Measurements from ENCODE around the gene CPA5.

Gene CPA5

GRCh38 chr7:130379921-130380860 is 35.6 kb downstream of the CPA5 start, which contains the start of gene CPA1:
TSS of gene CPA1 (plus strand) at chr7:130380494. CDS start at chr7:130380521, 27 bp downstream.
- DNase-seq, result no peak

GRCh38 chr7:130380861-130381455 is 36.3 kb downstream of the CPA5 start:
- no peak for DNase-seq

DNA sequence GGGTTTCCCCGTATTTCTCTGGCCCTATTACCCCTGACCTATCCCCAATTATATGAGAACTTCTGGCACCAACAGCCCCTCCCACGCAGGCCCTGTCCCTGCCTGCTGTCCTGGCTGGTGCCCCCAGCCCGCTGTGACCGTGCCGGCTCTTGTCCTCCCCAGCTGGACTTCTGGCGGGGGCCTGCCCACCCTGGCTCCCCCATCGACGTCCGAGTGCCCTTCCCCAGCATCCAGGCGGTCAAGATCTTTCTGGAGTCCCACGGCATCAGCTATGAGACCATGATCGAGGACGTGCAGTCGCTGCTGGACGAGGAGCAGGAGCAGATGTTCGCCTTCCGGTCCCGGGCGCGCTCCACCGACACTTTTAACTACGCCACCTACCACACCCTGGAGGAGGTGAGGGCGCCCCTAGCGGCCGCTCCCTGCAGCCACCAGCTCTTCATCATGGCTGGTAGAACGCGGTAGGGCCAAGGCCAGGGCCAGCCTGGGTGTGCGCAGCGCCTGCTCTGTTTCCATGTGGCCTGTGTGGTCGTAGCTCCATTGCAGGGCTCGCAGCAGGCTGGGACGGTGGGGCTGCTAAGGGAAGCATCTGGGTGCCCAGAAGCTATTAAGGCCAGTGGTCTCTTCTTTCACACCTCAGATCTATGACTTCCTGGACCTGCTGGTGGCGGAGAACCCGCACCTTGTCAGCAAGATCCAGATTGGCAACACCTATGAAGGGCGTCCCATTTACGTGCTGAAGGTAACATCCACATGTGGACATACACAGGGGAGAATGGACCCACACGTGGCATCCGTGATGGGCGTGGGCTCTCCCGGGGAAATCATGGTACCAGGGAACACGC is 37.1 kb downstream of the CPA5 start:
- DNase-seq, result no peak

DNA sequence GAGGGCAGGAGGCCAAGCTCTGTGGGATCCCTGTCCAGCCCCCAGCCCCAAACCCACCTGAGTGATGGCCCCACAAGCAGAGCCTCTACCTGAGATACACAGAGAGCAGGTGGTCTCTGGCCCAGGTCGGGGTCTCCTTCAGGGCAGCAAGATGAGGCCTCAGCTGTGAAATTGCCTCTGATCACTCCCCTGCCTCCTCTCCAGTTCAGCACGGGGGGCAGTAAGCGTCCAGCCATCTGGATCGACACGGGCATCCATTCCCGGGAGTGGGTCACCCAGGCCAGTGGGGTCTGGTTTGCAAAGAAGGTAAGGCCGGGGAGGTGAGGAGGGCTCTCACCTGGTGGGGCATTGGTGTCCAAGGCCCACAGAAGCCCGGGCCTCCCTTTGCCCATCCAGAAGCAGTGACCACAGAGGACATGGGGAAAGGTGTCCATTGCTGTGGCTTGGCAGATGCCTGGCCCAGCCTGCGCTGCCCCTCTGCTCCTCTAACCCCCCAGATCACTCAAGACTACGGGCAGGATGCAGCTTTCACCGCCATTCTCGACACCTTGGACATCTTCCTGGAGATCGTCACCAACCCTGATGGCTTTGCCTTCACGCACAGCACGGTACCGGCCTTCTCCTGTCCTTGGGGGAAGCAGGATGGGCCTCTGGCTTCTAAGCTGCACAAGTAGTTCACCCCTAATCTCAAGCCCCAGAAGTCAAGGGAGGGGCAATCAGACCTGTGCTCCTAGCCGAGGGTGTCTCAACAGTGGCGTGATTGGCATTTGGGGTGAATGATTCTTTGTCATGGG is 38.8 kb downstream of the CPA5 start:
- DNase-seq, result no peak

DNA sequence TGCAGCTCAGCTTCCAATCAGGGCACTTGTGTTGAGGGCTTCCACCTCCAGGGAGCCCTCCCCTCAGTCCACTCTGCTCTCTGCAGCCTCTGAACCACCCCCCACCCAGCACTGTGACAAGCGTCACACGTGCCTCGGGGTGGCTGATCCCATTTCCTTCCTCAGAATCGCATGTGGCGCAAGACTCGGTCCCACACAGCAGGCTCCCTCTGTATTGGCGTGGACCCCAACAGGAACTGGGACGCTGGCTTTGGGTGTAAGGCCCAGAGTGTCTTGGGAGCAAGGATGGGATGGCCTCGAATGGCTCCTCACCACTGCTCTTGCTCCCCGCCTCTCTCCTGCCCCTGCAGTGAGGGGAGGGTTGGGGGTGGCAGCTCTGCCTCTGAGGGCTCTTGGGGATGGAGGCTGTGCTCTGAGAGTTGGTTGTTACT is 39.8 kb downstream of the CPA5 start:
- no peak for DNase-seq

DNA sequence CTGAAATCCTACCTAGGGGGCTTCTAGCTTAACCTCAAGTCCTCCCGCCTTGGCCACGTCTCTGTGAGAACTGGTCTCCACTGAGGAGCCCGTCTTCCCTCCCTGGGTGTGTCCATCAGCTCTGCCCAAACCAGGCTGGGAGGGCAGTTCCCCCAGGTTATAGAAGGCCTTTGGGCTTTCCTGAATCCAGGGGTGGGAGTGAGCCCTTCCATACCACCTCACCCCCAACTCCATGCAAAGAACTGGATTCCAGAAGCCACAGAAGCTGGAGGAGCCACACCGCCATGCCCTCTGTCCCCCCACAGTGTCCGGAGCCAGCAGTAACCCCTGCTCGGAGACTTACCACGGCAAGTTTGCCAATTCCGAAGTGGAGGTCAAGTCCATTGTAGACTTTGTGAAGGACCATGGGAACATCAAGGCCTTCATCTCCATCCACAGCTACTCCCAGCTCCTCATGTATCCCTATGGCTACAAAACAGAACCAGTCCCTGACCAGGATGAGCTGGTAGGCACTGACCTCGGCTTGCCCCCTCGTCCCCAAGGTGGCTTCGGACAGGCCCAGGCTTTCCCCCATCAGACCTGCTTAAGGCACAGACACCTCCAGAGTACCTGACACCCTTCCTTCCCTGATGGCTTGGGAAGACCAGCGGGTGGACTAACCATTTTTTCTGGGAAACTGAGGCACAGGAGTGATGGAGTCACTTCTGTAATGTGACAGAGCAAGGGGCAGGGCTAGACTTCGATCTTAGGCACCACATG is 40.4 kb downstream of the CPA5 start:
- no peak for DNase-seq

DNA sequence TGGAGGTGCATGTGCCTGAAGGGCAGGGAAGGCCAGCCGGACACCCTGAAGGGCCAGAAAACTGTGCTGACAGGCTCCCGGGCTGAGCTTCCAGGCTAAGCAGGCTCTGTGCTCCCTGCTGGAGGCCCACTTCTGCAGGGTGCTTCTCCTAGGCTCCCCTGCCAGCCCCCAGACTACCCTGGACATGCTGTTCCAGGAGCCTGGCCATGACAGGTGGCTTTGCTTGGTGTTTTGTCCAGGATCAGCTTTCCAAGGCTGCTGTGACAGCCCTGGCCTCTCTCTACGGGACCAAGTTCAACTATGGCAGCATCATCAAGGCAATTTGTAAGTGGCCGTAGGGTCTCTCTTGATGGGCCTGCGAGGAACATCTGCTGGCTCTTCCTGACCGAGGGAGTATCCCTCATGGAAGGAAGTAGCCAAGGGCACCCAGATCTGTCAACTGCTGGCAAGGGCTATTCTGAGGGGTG is 41.0 kb downstream of the CPA5 start:
- DNase-seq, result no peak

DNA sequence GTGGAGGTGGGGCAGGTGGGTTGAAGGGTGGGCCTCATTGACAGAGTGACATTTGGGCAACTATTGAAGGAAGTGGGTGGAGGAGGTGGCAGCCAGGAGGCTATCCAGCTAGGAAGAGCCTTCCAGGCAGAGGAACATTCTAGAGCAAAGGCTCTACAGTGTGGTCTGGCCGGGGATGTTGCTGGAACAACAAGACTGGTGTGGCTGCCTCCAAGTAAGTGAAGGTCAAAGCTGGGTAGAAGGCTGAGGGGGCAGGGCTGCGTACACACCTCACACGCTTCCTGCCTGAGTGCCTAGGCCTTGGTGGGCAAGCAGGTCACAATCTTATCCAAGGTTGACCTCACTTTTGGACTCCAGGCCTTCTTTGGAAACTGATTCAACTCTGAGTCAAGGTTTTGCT is 42.3 kb downstream of the CPA5 start:
- no peak for DNase-seq

GRCh38 chr7:130387306-130387627 is 42.7 kb downstream of the CPA5 start:
- DNase-seq, result no peak

DNA sequence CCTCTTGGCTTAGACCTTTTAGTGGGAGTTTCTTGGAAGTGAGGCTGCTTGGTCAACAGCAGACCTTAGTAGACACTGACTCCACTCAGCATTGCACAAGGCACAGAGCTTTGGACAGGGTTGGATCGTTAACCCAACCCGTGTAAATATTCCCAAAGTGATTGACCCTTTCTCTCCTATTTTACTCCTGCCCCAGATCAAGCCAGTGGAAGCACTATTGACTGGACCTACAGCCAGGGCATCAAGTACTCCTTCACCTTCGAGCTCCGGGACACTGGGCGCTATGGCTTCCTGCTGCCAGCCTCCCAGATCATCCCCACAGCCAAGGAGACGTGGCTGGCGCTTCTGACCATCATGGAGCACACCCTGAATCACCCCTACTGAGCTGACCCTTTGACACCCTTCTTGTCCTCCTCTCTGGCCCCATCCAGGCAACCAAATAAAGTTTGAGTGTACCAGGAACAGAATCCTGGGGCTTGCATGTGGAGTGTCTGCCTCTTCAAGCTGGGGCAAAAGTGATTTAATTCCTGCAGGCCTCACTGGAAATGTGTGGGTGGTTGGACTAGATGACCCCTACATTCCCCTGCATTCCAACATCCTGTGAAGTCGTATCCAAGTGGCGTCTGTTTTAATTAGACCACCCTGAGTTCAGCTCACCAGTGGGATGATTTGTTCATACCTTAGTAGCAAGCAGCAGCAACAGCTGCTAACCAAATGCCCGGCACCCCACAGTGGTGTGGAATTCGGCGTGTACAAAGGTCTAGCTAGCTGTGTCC is 43.2 kb downstream of the CPA5 start:
- DNase-seq, result no peak

GRCh38 chr7:130388671-130389070 is 44.1 kb downstream of the CPA5 start:
- DNase-seq, result no peak

- no peak for DNase-seq
These were observed 45.9 kb downstream of the CPA5 start for GRCh38 chr7:130390486-130390885.

DNA sequence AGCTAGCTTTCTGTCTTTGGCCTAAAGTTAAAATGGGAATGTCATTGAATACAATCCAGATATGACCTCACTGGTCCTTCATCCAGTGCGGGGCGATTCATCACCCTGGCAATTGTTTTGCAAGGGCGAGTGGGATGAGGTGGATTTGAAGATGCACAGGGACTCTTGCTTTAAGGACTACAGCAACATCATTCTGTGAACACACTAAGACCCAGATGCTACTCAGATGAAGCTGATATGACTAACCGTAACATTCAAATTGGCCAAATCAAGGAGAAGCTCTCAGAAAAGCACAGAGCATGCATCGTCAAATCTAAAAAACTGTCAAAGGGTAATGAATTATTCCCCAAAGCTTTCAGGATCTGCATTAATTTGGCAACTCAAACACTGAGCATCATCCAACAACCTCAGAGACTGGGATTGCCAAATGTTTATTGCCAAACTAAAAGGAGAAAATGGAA is 48.5 kb downstream of the CPA5 start:
- peak in 1 of 3 experiments; percentile 95 for DNase-seq

GRCh38 chr7:130393841-130394411 is 49.3 kb downstream of the CPA5 start:
- DNase-seq, result peak in 1 of 3 experiments; percentile 80

GRCh38 chr7:130394421-130395195 is 50.0 kb downstream of the CPA5 start:
- DNase-seq, result peak in 2 of 3 experiments; percentile 47 to 78

GRCh38 chr7:130395421-130395820 is 50.8 kb downstream of the CPA5 start:
- no peak for DNase-seq

DNA sequence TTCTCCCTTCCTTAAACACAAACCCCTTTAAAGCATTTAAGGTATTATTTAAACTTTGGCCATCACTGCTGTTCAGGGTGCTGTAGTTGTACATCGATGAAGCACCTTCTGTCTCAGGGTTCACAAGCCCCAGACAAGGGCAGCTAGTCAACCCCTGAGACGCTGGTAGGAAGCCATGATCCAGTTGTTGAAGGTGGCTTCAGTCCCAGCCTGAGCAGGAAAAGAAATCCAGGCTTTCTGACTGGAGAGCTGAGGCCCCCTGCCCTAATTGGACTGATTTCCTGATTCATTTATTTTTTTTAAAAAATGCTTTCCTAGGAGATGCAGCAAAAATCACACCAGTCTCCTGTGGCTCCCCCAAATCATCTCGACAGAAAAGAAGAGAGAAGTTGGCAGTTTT is 51.5 kb downstream of the CPA5 start:
- DNase-seq, result peak in 1 of 3 experiments; percentile 46

DNA sequence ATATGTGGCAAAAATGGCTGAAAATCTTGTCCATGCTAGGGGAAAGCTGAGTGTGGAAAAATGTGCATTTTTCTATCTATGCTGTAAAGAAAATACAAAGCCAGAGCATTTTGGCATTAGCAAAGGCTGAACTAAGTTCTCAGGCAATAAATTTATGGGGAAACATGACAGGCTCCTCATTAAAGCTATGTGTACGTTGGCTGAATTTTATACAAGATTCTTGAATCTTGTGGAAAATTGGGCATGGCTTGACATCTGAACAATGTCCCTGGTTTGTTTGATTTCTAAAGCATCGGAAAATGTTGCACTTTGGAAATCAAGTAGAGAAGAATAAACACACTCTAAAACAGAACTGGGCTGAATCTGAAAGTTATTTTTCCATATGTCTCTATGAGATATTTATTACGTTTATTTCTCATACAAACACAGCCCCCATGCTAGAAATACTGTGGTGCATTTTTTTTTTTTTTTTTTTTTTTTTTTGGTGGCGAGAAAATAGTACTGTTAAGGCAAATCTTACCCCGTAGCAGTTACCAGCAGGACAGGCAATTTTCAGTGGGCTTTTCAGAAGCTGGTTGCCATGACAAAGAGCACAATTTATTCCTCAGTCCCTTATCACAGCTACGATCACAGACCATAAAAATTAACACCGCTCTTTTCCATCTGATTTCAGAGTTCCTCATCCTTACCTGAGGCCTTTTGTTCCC is 52.6 kb downstream of the CPA5 start:
- DNase-seq, result peak in 2 of 3 experiments; percentile 35 to 61

DNA sequence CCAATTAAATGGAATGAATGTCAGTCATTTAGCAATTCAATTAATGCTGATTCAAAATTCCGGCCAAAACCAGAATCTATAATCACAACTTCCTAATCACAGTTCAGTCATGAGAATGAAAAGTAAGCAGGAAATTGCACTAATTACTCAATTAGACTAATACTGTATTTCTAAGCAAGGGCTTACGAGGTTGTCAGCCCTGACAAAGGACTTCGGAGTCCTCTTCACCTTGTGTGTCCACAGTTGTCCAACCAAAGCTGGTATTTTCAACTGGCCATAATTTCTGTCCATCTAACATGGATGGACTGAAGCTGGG is 53.1 kb downstream of the CPA5 start:
- peak in 2 of 3 experiments; percentile 32 to 77 for DNase-seq
